GM21526 (cell line): ENCODE measurements around the gene ARHGAP33.

Experiments
- ATAC-seq: cut with Tn5 transposase; IDR thresholded peaks from one replicate; pipeline ENCODE4 v1.9.1; 2021; ENCODE audit warnings: moderate library complexity; ENCODE audit not compliant: unreplicated experiment, low FRiP score

ARHGAP33 gene

DNA sequence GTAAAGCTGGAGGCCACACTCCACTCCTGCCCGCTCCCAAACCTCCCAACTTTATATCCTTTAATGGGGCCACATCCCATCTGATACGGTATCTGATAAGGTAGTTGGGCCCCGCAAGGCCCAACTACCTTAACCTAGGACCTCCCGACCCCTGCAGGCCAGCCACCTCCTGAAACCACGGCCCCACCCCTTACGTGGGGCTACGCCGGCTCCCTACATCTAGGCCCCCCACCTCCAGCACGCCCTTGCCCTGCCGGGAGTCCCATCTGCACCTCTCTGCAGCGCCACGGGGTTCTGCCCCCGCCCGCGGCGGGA, 35.3 kb upstream of the ARHGAP33 start:
- ATAC-seq = no peak

DNA sequence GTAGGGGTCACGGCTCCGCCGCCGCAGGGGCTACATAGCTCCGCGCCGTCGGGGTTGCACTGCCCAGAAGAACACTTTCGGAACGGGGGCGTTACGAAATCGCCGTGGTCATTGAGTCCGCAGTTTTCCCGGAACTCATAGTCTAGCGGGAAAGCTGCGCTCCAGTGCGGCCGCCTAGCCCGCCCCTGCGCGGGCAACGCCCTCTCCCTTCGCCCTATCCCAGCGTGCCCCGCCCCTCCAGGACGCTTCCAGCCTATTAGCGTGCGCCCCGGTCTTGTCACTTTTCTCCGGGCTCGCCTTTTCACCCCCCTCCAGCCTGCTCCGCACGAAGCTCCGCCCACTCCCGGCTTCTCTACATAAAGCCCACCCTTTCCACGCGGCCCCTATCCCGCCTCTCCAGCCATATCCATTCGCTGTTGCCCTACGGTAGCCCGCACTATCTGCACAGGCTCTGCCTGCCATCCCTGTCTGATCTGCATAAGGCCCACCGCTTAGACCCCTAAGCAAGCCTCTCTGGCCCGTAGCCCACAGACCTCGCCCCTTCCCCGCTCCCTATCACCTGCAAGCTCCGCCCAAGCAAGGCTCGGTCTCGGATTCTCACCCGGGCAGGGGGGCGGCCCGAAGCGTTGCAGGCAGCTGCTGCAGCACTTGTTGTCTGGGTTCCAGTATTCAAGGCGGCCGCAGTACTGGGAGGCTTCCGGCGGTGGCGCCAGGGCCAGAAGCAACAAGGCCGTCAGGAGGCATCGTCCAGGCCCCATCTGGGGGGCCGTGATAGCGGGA, 34.8 kb upstream of the ARHGAP33 start:
- peak; percentile 51 for ATAC-seq

DNA sequence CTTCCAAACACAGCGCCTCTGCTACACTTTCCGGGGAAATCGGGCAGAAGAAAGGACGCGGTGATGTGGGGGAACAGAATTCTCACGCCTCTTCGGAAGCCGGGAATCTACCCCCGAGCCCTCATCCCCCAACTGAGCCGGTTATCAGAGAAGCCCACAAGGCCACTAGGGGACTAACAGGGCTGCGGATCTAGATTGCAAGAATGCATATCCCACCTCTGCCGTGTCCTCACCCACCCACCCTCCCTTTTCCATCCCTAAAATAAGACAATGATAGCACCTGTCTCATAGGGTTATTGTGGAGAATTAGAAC, 34.2 kb upstream of the ARHGAP33 start:
- ATAC-seq = no peak

DNA sequence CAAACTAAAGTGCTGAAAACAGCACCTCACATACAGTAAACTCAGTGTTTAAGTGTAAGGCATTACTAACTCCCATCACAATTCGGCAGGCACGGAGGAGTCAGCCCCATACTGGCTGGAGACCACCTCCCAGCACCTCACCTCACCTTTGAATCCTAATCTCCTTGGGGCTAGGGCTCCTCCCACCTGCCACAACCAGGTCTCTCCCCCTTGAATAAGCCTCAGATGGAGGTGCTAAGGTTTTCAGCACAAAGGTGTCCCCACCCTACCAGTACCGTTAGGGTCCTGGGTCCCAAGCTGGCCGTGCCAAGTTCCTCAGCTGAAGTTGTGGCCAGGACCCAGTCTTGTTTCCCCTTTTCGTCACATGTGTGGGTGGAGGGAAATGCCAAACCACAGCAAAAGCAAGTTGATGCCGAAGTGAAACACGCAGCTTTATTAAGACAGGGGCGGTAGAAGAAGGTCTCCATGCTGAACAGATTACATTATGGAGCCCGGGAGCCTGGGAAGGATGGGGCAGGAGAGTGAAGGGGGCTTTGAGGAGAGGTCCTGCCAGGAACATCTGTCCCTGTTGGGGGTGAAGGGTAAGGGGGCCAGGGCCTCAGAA, 33.1 kb upstream of the ARHGAP33 start, which contains the start of gene IGFLR1:
Gene IGFLR1 (minus strand): TSS at position 332 of the 604 bp plus-strand sequence. CDS start 1,272 bp downstream, outside the sequence.
- ATAC-seq = no peak

DNA sequence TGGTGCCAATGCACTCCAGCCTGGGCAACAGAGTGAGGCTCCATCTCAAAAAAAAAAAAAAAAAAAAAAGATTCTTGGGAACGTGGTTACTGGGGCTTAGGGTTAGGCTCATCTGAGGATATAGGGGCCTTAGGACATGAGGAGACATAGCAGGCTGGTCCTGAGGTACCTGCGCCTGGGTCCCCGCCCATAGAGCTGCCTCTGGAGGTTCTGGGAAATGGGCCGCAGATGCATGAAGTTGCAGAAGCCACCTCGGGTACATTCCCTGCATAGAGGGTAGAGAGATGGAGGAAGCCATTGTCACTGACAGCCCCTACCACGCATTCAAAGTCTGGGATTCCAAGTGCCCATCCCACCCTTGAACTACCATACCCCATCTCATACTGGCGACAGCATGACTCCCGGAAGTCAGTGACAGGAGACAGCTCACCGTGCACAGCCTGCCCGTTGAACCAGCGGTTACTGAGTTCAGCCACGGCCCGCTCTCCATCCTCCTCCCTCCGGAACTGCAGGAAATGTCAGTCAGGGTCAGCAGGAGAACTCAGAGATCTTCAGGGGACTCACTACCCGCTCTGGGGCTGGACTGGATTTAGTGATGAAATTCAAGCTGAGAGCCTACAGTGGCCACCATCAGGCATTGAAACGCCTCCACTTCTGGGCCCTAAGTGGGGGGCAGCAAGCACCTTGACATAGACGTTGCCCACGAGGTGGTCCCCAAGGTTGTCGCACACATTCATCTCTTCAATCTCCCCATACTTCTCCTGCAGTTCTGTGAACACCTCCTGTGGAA, 31.5 kb upstream of the ARHGAP33 start:
- no peak for ATAC-seq

DNA sequence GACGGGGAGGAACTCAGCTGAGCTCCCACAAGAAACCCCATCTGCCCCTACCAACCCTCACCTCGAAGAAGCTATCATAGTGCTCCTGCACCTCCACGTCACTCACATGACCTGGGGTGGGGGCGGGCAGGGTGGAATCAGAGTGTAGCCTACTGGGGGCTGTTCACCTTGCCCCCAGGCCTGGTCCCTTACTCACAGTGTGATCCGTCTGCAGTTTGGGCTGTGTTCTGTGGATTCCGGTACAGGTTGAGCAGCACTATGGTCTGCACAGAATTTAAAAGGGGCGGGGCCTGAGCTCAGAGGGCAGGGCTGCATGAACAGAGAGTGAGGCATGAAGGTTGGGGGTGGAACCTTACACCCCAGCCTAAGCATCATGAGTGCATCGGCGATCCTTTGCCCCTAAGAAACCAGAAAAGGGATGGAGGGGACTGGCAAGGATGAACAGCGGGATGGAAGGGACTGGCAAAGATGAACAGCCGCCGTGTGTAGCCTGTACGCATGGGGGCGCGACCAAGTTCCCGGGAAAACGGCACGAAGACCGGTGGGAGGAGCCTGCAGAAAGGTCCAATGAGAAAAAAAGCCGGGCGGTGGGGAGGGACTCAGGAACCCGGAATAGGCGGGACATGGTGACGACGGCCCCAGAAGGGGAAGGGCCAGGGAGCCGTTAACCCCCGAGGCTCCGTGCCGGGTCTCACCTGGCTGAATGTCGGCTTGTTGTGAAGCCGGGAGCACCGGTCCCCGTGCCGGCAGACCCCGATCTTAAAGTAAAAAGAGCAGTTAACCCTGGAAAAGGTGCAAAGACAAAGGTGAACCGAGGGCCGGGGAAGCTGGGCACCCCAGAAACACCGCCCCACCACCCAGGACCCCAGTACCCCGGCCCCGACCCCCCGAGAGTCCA, 30.7 kb upstream of the ARHGAP33 start:
- ATAC-seq = peak; percentile 31

DNA sequence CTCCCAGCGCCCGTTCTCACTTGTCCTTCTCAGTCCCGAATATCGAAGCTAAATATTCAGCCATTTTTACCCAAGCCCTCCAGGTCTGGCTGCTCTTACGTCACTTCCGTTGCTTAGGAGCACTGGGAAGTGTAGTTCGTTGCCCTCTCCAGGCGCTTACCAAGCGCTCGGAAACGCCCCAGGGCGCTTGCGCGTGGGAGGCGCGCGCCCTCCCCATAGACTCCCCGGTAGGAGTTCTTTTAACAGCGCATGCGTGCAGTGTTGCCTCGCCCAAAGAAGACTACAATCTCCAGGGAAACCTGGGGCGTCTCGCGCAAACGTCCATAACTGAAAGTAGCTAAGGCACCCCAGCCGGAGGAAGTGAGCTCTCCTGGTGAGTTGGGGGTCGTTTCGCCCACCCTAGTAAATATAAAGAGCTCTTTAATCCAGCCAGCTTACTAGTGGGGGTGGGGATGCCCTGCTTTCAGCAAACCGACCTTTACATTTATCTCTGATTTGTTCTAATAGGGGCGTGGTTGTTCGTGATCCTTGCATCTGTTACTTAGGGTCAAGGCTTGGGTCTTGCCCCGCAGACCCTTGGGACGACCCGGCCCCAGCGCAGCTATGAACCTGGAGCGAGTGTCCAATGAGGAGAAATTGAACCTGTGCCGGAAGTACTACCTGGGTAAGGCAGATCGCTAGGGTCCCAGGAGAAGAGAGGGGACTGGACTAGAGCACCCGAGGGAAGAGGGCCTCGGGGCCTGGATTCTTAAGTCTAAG, 29.9 kb upstream of the ARHGAP33 start, which contains the start of the genes PSENEN and U2AF1L4:
Gene PSENEN (plus strand): TSS at position 324 of the 759 bp plus-strand sequence. CDS start 280 bp downstream, at position 604.
Gene U2AF1L4 (minus strand): TSS at position 91 of the 759 bp plus-strand sequence. CDS start 27 bp downstream, at position 64.
- ATAC-seq = peak; percentile 35

DNA sequence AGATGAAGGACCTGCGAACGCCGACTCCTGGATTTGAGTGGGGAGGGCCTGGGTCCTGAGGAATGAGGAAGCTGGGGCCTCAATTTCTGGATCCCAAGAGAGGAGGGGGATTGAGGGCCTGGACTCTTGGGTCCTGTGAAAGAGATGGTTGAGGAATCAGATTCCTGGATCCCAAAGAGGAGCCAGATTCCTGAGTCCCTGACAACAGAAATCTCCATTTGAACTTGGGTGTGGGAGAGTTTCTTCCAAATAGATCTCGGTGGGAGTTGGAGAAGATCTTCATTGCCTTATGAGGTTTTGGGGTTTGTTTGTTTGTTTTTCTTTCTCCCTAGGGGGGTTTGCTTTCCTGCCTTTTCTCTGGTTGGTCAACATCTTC, 29.3 kb upstream of the ARHGAP33 start:
- no peak for ATAC-seq

DNA sequence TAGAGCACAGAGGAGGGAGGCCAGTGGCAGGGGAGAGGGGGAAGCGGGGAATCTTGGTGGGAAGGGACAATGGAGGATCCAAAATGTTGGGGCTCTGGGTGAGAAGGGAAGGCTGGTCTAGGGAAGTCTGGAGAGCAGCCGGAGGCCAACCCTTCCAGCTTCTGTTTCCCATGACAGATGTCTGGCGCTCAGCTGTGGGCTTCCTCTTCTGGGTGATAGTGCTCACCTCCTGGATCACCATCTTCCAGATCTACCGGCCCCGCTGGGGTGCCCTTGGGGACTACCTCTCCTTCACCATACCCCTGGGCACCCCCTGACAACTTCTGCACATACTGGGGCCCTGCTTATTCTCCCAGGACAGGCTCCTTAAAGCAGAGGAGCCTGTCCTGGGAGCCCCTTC, 28.8 kb upstream of the ARHGAP33 start:
- ATAC-seq = no peak

DNA sequence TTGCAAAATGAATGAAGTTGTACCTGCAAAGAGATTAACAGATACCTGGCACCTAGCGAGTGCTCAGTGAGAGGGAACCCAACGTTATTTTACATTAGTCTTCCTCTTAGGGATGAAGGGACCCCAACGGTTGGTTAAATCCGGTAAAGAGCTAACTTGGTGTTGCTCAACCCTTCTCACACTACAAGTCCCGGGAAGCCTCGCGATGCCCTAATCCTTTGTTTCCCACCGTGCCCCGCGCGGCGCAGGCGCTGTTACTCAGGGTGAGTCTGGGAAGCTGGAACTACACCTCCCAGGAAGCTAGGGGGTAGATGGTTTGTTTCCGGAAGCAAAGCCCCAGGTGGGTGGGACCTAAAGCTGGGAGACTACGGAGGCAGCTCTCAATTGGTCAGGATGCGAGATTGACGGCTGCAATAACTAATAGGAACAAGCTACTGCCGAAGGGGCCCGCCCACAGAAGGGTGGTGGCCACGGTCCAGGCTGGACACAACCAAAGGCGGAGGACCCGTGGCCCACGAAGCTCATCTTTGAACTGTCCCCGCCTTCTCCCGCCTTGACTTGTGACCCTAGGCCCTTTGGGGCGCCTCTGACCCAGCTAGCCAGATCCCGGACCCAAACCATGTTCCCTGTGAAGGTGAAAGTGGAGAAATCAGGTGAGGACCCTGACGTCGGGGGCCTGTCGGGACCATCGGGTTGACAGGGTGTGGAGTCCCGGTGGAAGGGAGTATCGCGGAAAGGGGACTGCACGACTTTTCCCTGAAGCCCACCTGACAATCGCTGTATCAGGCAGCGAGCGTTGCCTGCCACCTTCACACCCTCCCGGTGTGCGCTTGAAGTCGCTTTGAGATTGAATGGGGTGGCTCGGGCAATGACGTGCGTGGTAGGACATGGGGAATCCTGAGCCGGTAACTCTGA, 27.0 kb upstream of the ARHGAP33 start, which contains the start of gene LIN37:
Gene LIN37 (plus strand): TSS at position 471 of the 915 bp plus-strand sequence. CDS start 149 bp downstream, at position 620.
- ATAC-seq = peak; percentile 54

DNA sequence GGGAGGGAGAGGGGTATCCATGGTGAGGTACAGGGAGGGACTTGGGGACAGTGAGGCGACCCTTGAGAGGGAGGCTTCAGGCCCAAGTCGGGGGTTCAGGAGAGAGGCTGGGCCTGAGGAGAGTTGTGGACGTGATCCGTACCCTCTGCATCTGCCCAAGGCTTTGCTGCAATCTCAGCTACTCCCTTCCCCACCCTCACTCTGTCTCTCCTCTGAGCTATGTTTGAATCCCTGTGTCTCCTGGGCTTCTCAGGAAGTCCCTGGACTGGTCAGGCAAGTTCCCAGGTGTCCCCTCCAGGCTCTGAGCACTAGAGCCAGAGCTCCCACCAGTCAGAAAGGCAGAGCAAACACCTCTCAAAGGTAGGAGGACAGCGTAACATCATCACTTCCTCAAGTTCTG, 25.2 kb upstream of the ARHGAP33 start:
- no peak for ATAC-seq

DNA sequence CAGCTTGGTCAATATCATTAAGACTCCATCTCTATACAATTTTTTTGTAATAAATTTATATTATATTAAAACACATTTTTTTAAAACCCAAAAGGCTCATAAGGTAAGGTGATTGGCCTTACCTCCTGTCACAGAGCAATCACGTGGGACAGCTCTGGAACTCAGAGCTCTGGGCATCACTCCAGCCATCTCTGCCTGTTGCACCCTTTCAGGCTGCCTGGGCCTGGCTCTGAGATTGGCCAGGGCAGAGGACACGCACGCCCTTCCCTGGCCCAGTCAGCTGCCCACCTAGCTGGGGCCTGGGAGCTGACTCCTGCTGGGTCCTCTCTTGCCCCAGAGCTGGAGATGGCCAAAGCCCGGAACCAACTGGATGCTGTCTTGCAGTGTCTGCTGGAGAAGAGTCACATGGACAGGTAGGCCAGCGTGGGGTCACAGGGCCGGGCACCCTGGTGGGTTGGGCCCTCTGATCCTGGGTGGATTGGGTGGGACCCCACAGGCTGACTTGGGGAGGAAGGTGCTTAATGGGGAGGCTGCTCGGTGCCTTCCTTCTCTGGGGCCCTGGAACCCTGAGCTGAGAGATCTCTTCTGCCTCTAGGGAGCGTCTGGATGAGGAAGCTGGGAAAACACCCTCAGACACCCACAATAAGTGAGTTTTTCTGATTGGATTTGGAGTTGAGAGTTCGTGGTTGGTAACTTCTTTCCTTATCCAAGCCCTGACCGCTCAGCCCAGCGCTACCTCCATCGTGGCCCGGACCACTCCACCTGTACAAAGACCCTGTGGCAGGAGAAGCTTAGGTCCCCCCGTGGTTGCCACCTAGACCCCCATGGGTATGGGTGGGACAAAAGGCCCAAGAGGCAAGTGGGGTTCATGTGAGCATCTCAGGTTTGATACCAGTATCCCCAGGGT, 23.3 kb upstream of the ARHGAP33 start:
- ATAC-seq = no peak

DNA sequence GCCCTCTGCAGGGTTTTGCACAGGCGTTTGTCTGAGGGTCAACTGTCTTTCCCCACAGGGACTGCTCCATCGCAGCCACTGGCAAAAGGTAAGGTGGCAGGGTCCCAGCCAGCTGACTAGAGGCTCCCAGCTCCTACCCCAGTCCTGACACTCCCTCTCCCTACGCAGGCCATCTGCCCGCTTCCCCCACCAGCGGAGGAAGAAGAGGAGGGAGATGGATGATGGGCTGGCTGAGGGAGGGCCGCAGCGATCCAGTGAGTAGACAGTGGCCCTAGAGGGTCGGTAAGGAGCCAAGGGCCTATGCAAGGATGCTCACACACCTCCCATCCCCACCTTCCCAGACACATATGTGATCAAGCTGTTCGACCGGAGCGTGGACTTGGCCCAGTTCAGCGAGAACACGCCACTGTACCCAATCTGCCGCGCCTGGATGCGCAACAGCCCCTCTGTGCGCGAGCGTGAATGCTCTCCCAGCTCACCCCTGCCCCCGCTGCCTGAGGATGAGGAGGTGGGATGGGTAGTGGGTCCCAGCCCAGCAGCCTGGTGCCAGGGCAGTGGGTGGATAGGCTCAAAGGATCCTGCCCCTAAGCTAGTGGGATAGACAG, 22.5 kb upstream of the ARHGAP33 start:
- no peak for ATAC-seq

DNA sequence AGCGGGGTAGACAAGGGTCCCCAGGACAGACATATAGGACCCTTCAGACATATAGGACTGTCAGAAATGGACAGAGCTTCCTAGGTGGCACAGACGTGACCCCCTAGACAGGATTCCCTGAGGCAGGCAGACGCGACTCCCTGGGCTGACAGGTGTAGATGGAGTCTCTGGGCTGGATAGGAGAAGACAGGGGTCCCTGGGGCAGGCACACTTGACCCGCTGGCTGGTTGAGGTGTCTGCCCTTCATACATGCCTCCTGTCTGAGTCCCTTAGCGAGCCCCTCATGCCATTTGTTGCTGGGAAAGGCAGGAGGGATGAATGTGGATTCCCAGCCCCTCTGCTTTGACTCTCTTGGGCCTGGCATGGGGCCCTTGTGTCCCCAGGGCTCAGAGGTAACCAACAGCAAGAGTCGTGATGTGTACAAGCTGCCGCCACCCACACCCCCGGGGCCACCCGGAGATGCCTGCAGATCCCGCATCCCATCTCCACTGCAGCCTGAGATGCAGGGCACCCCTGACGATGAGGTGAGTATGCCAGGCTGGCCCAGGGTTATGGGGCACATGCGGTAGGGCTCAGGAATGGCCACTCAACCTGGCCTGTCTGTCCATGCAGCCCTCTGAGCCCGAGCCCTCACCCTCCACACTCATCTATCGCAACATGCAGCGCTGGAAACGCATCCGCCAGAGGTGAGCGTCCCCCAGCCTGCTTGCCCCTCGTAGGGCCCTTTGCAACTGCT, 21.6 kb upstream of the ARHGAP33 start:
- no peak for ATAC-seq

DNA sequence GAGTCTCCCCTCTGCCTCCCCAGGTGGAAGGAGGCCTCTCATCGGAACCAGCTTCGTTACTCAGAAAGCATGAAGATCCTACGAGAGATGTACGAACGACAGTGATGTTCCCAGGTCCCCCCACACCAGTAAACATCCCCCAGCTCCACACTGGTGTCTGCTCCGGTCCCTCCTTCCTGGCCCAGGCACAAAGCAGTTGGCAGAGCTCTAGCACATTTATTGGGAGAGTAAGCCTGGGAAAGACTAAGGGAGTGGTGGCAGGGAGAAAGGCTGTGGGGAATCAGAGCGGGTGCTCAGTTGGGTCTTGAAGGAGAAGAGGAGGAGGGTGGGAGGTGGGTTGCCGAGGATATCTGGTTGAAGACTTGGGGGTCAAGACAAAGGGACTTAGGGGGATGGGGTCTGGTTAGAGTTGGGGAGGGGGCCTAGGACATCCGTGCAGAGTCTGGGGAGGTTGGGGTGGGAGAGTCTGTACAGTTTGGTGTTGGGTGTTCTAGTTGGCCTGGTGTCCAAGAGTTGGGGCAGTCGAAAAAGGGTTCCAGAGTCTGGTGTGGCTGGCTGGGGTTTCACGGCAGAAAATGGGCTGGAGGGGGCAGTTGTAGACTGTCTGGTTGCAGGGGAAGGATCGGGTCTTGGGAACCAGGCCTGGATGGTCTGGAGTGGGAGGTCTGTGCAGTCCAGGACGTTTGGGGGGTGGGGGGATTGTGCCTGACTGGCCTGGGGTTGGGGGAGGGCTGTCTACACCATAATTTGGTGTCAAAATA, 20.8 kb upstream of the ARHGAP33 start:
- ATAC-seq = no peak

DNA sequence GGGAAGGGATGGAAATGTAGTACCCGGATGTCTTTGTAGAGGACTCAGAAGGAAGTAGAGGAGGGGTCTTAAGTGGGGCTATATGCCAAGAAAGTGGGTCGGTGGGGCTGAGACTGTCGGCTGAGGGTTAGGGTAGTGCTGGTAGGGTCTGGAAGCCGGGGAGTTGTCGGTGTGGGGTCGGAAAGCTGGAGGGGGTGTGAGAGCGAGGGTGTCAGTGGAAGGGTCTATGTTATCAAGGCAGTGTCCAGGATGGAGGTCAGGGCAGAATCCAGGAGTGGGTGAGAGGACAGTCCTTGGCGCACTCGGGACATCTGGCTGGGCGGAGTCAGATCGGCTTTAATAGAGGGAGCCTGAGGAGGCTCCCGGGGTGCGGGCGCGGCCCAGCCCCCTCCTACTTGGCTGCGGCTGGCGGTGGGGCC, 20.2 kb upstream of the ARHGAP33 start:
- no peak for ATAC-seq
